T47D (cell line): Measurements from ENCODE around the gene DIP2C.
A peak's percentile ranks its signal among the peaks of the same experiment; 100 is the strongest.
"Not testable (repeated sequence)": the region's sequence is repeated elsewhere in the genome, so short reads cannot be mapped to it uniquely, and the experiment has no call there.

Source experiments
- DNase-seq, 2 experiments: peaks; one replicate each; pipeline versions ENCODE4 v3.0.0 to v3.0.0-alpha.2; 2011 to 2012; ENCODE audit warnings: low read depth in 1 of 2, low spot score in 1 of 2
- JUND ChIP-seq: IDR thresholded peaks from 2 replicates; pipeline ENCODE4 v1.6.1; 2012; ENCODE audit warnings: low read depth
- in situ Hi-C: cut with HindIII; loops from 2 replicates; pipeline ENCODE4 v1.10.0; 2016; ENCODE audit warnings: low sequenced_read_pairs, low pct_unique_long_range_greater_than_20kb

The DIP2C gene

GRCh38 chr10:369684-370448 is 319.6 kb downstream of the DIP2C start:
- TF ChIP-seq JUND = no peak
- DNase-seq = peak; percentile 41 to 65
- in situ Hi-C loops = no loop called here

GRCh38 chr10:369221-369683 is 320.2 kb downstream of the DIP2C start:
- DNase-seq = no peak
- no peak for TF ChIP-seq JUND
- in situ Hi-C loops = no loop called here

GRCh38 chr10:368579-369220 is 320.8 kb downstream of the DIP2C start:
- in situ Hi-C loops = no loop called here
- no peak for DNase-seq

GRCh38 chr10:368107-368506 is 321.4 kb downstream of the DIP2C start:
- DNase-seq, in situ Hi-C loops: not testable (repeated sequence)

More at GRCh38 chr10:368579-369220, 320.8 kb downstream of the DIP2C start:
- TF ChIP-seq JUND = no peak

- DNase-seq = no peak
- in situ Hi-C loops = no loop called here
- TF ChIP-seq JUND = no peak
Measured at GRCh38 chr10:367636-368035, 321.8 kb downstream of the DIP2C start.

- DNase-seq = no peak
- in situ Hi-C loops = no loop called here
- no peak for TF ChIP-seq JUND
Measured at GRCh38 chr10:366186-366585, 323.3 kb downstream of the DIP2C start.

- TF ChIP-seq JUND = no peak
- in situ Hi-C loops = no loop called here
- no peak for DNase-seq
Measured at GRCh38 chr10:364267-364775, 325.1 kb downstream of the DIP2C start.

GRCh38 chr10:363152-363551 is 326.3 kb downstream of the DIP2C start:
- in situ Hi-C loops = no loop called here
- no peak for TF ChIP-seq JUND

GRCh38 chr10:361203-362081 is 328.0 kb downstream of the DIP2C start:
- no peak for TF ChIP-seq JUND
- in situ Hi-C loops = no loop called here
- DNase-seq = peak; percentile 77 to 82

More at GRCh38 chr10:363152-363551, 326.3 kb downstream of the DIP2C start:
- DNase-seq = no peak

GRCh38 chr10:360653-361052 is 328.8 kb downstream of the DIP2C start:
- no peak for TF ChIP-seq JUND
- peak in 1 of 2 experiments; percentile 63 for DNase-seq
- in situ Hi-C loops = no loop called here

- no peak for DNase-seq
- no peak for TF ChIP-seq JUND
- in situ Hi-C loops = no loop called here
Measured at GRCh38 chr10:359762-360161, 329.7 kb downstream of the DIP2C start.

- no peak for DNase-seq
- in situ Hi-C loops = no loop called here
- no peak for TF ChIP-seq JUND
Measured at GRCh38 chr10:359093-359492, 330.4 kb downstream of the DIP2C start.
